Spinal cord (tissue), 10 donors: ENCODE data around the gene JAZF1. TPM values are rescaled to one million over a fixed set of nuclear protein-coding genes. Genes with fewer than 3 reads are reported as not detected.
A peak's percentile ranks its signal among the peaks of the same experiment; 100 is the strongest.

Experiments used
- DNase-seq, 6 donors: peaks; one replicate each; pipeline versions ENCODE4 v3.0.0 to v3.0.0-alpha.2; 2013 to 2015; ENCODE audit warnings: low spot score in 6 of 6, low read depth in 4 of 6
- H3K27ac ChIP-seq: one replicate; pipeline ENCODE4 v1.5.1; 2013; ENCODE audit warnings: low read depth, low read length, control low read depth
- H3K27me3 ChIP-seq: one replicate; pipeline ENCODE4 v1.6.1; 2013; ENCODE audit warnings: low read length; ENCODE audit not compliant: control insufficient read depth, insufficient read depth
- H3K36me3 ChIP-seq: one replicate; pipeline ENCODE4 v1.6.1; 2013; ENCODE audit warnings: low read length; ENCODE audit not compliant: control insufficient read depth, insufficient read depth
- H3K4me1 ChIP-seq: one replicate; pipeline ENCODE4 v1.6.1; 2013; ENCODE audit warnings: low read length; ENCODE audit not compliant: control insufficient read depth, insufficient read depth
- H3K4me3 ChIP-seq: one replicate; pipeline ENCODE4 v1.5.1; 2013; ENCODE audit warnings: low read depth, low read length, control low read depth
- H3K9me3 ChIP-seq: one replicate; pipeline ENCODE4 v1.6.1; 2013; ENCODE audit warnings: low read length; ENCODE audit not compliant: control insufficient read depth, insufficient read depth
- WGBS: methylation state at CpG from one replicate; pipeline ENCODE4 v1.1.5; 2013; ENCODE audit warnings: missing lambda C conversion rate; ENCODE audit not compliant: insufficient coverage; 5-methylcytosine and 5-hydroxymethylcytosine counted together
- polyA plus RNA-seq, 2 donors: library from polyadenylated mRNA; unstranded; fragments of 120-200 nt; gene quantifications; one replicate each; pipeline ENCODE4 v1.2.1, GENCODE V29; 2013; ENCODE audit not compliant: insufficient read length in 2 of 2
- total RNA-seq, 2 donors: library from RNA; depleted of rRNA in 1 of 2; stranded (reverse); fragments of 120-200 nt in 1 of 2; fragments of >200 nt in 1 of 2; gene quantifications; one replicate each; pipeline versions ENCODE4 v1.2.3 to v1.2.4, GENCODE V29; 2013 to 2014
- donor health status: healthy.

Gene JAZF1
- total and polyA plus RNA-seq, 4 donors = 20.7 to 66.0 (median 50.5) TPM

GRCh38 chr7:28048694-28049093 is 131.9 kb downstream of the JAZF1 start:
- peaks cover 1% of the 10 kb centered on the region for H3K9me3 ChIP-seq
- DNase-seq = no peak
- no peaks in the 10 kb centered on the region for H3K36me3 ChIP-seq
- no peak overlapping the region for H3K27ac ChIP-seq
- WGBS = 100% methylated on average over 1 of the region's 2 CpGs
- H3K4me3 ChIP-seq = no peak overlapping the region
- no peaks in the 10 kb centered on the region for H3K4me1 ChIP-seq
- no peaks in the 10 kb centered on the region for H3K27me3 ChIP-seq

- Histone ChIP-seq H3K9me3 (peaks cover 1% of the 10 kb centered on the region), H3K4me1 (no peaks in the 10 kb centered on the region), H3K27me3 (no peaks in the 10 kb centered on the region), H3K4me3 (no peak overlapping the region), H3K36me3 (no peaks in the 10 kb centered on the region), H3K27ac (no peak overlapping the region)
- WGBS = 97% methylated on average over 2 of the region's 2 CpGs
- DNase-seq = no peak
These were observed 134.6 kb downstream of the JAZF1 start for GRCh38 chr7:28046035-28046434.

GRCh38 chr7:28045592-28045991 is 135.0 kb downstream of the JAZF1 start:
- Histone ChIP-seq H3K27me3 (no peaks in the 10 kb centered on the region), H3K9me3 (peaks cover 1% of the 10 kb centered on the region), H3K4me3 (no peak overlapping the region), H3K36me3 (no peaks in the 10 kb centered on the region), H3K4me1 (no peaks in the 10 kb centered on the region), H3K27ac (no peak overlapping the region)
- WGBS = 92% methylated on average over 3 of the region's 4 CpGs
- no peak for DNase-seq

- Histone ChIP-seq H3K9me3 (peaks cover 1% of the 10 kb centered on the region), H3K36me3 (no peaks in the 10 kb centered on the region), H3K4me3 (no peak overlapping the region), H3K27me3 (no peaks in the 10 kb centered on the region), H3K27ac (no peak overlapping the region), H3K4me1 (no peaks in the 10 kb centered on the region)
- DNase-seq = peak in 1 of 6 donors; percentile 44
These were observed 135.8 kb downstream of the JAZF1 start for GRCh38 chr7:28044825-28045224.

- Histone ChIP-seq H3K9me3 (no peaks in the 10 kb centered on the region), H3K27me3 (no peaks in the 10 kb centered on the region), H3K27ac (no peak overlapping the region), H3K4me3 (no peak overlapping the region), H3K36me3 (no peaks in the 10 kb centered on the region), H3K4me1 (no peaks in the 10 kb centered on the region)
- 100% methylated on average over 1 of the region's 1 CpG for WGBS
- DNase-seq = no peak
These were observed 137.9 kb downstream of the JAZF1 start for GRCh38 chr7:28042721-28043120.

- Histone ChIP-seq H3K27ac (no peak overlapping the region), H3K27me3 (no peaks in the 10 kb centered on the region), H3K36me3 (no peaks in the 10 kb centered on the region), H3K9me3 (no peaks in the 10 kb centered on the region), H3K4me1 (no peaks in the 10 kb centered on the region), H3K4me3 (no peak overlapping the region)
- DNase-seq = no peak
- WGBS = 100% methylated on average over 2 of the region's 5 CpGs
These were observed 138.9 kb downstream of the JAZF1 start for GRCh38 chr7:28041508-28042314.

- no peaks in the 10 kb centered on the region for H3K27me3 ChIP-seq
- H3K36me3 ChIP-seq = no peaks in the 10 kb centered on the region
- WGBS = no CpG with 5 or more reads among the region's 1 CpG
- H3K4me3 ChIP-seq = no peak overlapping the region
- H3K27ac ChIP-seq = no peak overlapping the region
- no peaks in the 10 kb centered on the region for H3K9me3 ChIP-seq
- H3K4me1 ChIP-seq = no peaks in the 10 kb centered on the region
- DNase-seq = no peak
These were observed 142.3 kb downstream of the JAZF1 start for GRCh38 chr7:28038175-28038797.

- Histone ChIP-seq H3K27me3 (no peaks in the 10 kb centered on the region), H3K9me3 (no peaks in the 10 kb centered on the region), H3K4me1 (no peaks in the 10 kb centered on the region), H3K27ac (no peak overlapping the region), H3K4me3 (no peak overlapping the region), H3K36me3 (no peaks in the 10 kb centered on the region)
- WGBS = no CpG with 5 or more reads among the region's 6 CpGs
- no peak for DNase-seq
These were observed 143.2 kb downstream of the JAZF1 start for GRCh38 chr7:28037220-28038010.

GRCh38 chr7:28036696-28037095 is 143.9 kb downstream of the JAZF1 start:
- no peaks in the 10 kb centered on the region for H3K4me1 ChIP-seq
- H3K36me3 ChIP-seq = no peaks in the 10 kb centered on the region
- H3K27ac ChIP-seq = no peak overlapping the region
- no peak for DNase-seq
- H3K4me3 ChIP-seq = no peak overlapping the region
- no peaks in the 10 kb centered on the region for H3K9me3 ChIP-seq
- WGBS = 89% methylated on average over 1 of the region's 3 CpGs
- H3K27me3 ChIP-seq = no peaks in the 10 kb centered on the region
